Suprapubic skin (tissue), 4 donors: Measurements from ENCODE around the gene ANO2.

Source experiments
- CTCF ChIP-seq, 2 donors: fragments of 200-600 bp in 1 of 2; fragments of 450-650 bp in 1 of 2; sonication (generic) in 1 of 2; IDR thresholded peaks; one replicate each; pipeline ENCODE4 v1.5.1; 2016 to 2019; ENCODE audit warnings: antibody characterized with exemption in 2 of 2, mild to moderate bottlenecking in 1 of 2, moderate library complexity in 1 of 2
- POLR2A ChIP-seq, 2 donors: fragments of 450-650 bp; IDR thresholded peaks; one replicate each; pipeline ENCODE4 v1.6.1; 2017; ENCODE audit warnings: antibody characterized with exemption in 2 of 2, mild to moderate bottlenecking in 2 of 2, moderate library complexity in 2 of 2
- POLR2AphosphoS5 ChIP-seq, 3 donors: sonication (generic); formaldehyde crosslinking; IDR thresholded peaks; one replicate each; pipeline ENCODE4 v1.6.1; 2017; ENCODE audit warnings: antibody characterized with exemption in 3 of 3

- TF ChIP-seq CTCF (IDR thresholded peaks at IDR 0.05) = no peak
- no peak for TF ChIP-seq POLR2AphosphoS5 (IDR thresholded peaks at IDR 0.05)
- TF ChIP-seq POLR2A (IDR thresholded peaks at IDR 0.05) = no peak
Observed at GRCh38 chr12:5817246-5817645, 127.8 kb downstream of the ANO2 start.
